Glutamatergic neuron (in vitro differentiated cells): ENCODE data around the gene HTRA2. TPM values are rescaled to one million over a fixed set of nuclear protein-coding genes. Genes with fewer than 3 reads are reported as not detected.

Source experiments
- DNase-seq: peaks from one replicate; pipeline ENCODE4 v3.0.0; 2022
- H3K27ac Mint-ChIP-seq: one replicate; pipeline ENCODE4 v1.8.0; 2020; ENCODE audit warnings: mild to moderate bottlenecking, mixed read lengths, inconsistent platforms; ENCODE audit not compliant: unreplicated experiment
- H3K27me3 Mint-ChIP-seq: one replicate; pipeline ENCODE4 v1.8.0; 2020; ENCODE audit warnings: mild to moderate bottlenecking, moderate library complexity, mixed read lengths, inconsistent platforms; ENCODE audit not compliant: unreplicated experiment
- H3K36me3 Mint-ChIP-seq: one replicate; pipeline ENCODE4 v1.8.0; 2020; ENCODE audit warnings: mild to moderate bottlenecking, mixed read lengths, inconsistent platforms; ENCODE audit not compliant: unreplicated experiment
- H3K4me1 Mint-ChIP-seq: one replicate; pipeline ENCODE4 v1.8.0; 2020; ENCODE audit warnings: mild to moderate bottlenecking, low read depth, mixed read lengths, inconsistent platforms; ENCODE audit not compliant: unreplicated experiment
- H3K4me3 Mint-ChIP-seq: one replicate; pipeline ENCODE4 v1.8.0; 2020; ENCODE audit warnings: mild to moderate bottlenecking, mixed read lengths, inconsistent platforms; ENCODE audit not compliant: unreplicated experiment
- H3K9me3 Mint-ChIP-seq: one replicate; pipeline ENCODE4 v1.8.0; 2020; ENCODE audit warnings: mild to moderate bottlenecking, moderate library complexity, mixed read lengths, inconsistent platforms; ENCODE audit not compliant: unreplicated experiment
- total RNA-seq: library from RNA; stranded (reverse); fragmentation: NEBNext Ultra II Directional; extraction: Animal tissue kit (Norgen Biotek cat#: 25700); gene quantifications from one replicate; pipeline ENCODE4 v1.2.1, GENCODE V29; 2021; ENCODE audit not compliant: unreplicated experiment
- TF ChIP-seq, protein P1 (sequence below): fragments of 200-600 bp; sonication (generic); IDR thresholded peaks from one replicate; pipeline ENCODE4 v1.5.0; 2021; ENCODE audit not compliant: partially characterized antibody, unreplicated experiment

The HTRA2 gene
- total RNA-seq, 1 donor from 2014 or later = 46.7 TPM

GRCh38 chr2:74553892-74554819 lies 24.4 kb downstream of the HTRA2 start, which contains the start of the genes DOK1 and LOXL3:
Gene DOK1 (plus strand): TSS chr2:74554720. CDS start chr2:74554755, 35 bp downstream.
Gene LOXL3 (minus strand): TSS chr2:74553942. CDS start chr2:74552634, 1,308 bp downstream.
- Mint-ChIP-seq H3K36me3 (peaks cover 9% of the 10 kb centered on the region), H3K4me1 (peaks cover 28% of the 10 kb centered on the region), H3K27ac (peak within 1 kb of the TSS; percentile 91), H3K27me3 (peaks cover 35% of the 10 kb centered on the region), H3K4me3 (peak within 1 kb of the TSS; percentile 99), H3K9me3 (peaks cover 13% of the 10 kb centered on the region)
- peak; percentile 89 for DNase-seq
- TF ChIP-seq, protein P1, sequence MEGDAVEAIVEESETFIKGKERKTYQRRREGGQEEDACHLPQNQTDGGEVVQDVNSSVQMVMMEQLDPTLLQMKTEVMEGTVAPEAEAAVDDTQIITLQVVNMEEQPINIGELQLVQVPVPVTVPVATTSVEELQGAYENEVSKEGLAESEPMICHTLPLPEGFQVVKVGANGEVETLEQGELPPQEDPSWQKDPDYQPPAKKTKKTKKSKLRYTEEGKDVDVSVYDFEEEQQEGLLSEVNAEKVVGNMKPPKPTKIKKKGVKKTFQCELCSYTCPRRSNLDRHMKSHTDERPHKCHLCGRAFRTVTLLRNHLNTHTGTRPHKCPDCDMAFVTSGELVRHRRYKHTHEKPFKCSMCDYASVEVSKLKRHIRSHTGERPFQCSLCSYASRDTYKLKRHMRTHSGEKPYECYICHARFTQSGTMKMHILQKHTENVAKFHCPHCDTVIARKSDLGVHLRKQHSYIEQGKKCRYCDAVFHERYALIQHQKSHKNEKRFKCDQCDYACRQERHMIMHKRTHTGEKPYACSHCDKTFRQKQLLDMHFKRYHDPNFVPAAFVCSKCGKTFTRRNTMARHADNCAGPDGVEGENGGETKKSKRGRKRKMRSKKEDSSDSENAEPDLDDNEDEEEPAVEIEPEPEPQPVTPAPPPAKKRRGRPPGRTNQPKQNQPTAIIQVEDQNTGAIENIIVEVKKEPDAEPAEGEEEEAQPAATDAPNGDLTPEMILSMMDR = no peak

- peaks cover 32% of the 10 kb centered on the region for H3K27me3 Mint-ChIP-seq
- TF ChIP-seq, protein P1 = no peak
- peak overlapping the region; percentile 92 for H3K4me3 Mint-ChIP-seq
- peaks cover 14% of the 10 kb centered on the region for H3K9me3 Mint-ChIP-seq
- H3K4me1 Mint-ChIP-seq = peaks cover 24% of the 10 kb centered on the region
- peak; percentile 63 for DNase-seq
- no peak overlapping the region for H3K27ac Mint-ChIP-seq
- peaks cover 9% of the 10 kb centered on the region for H3K36me3 Mint-ChIP-seq
These were observed 25.2 kb downstream of the HTRA2 start for GRCh38 chr2:74554820-74555531.

- peaks cover 17% of the 10 kb centered on the region for H3K4me1 Mint-ChIP-seq
- H3K9me3 Mint-ChIP-seq = peaks cover 14% of the 10 kb centered on the region
- no peak overlapping the region for H3K27ac Mint-ChIP-seq
- peaks cover 28% of the 10 kb centered on the region for H3K27me3 Mint-ChIP-seq
- peak overlapping the region; percentile 92 for H3K4me3 Mint-ChIP-seq
- H3K36me3 Mint-ChIP-seq = peaks cover 9% of the 10 kb centered on the region
- DNase-seq = no peak
- TF ChIP-seq, protein P1 = no peak
These were observed 25.9 kb downstream of the HTRA2 start for GRCh38 chr2:74555610-74556103.

DNA sequence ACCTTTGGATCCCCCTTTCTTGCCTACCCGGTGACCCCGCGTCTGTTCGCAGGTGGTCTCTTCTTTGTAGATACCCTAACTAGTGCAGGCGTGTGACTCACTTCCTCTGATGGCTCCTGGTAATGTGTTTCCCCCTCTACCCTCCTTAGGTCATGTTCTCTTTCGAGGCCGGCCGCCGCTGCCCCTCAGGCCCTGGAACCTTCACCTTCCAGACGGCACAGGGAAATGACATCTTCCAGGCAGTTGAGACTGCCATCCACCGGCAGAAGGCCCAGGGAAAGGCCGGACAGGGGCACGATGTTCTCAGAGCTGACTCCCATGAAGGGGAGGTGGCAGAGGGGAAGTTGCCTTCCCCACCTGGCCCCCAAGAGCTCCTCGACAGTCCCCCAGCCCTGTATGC lies 26.4 kb downstream of the HTRA2 start:
- Mint-ChIP-seq H3K36me3 (peaks cover 9% of the 10 kb centered on the region), H3K4me1 (peaks cover 14% of the 10 kb centered on the region), H3K4me3 (no peak overlapping the region), H3K27me3 (peaks cover 26% of the 10 kb centered on the region), H3K9me3 (peaks cover 14% of the 10 kb centered on the region), H3K27ac (no peak overlapping the region)
- TF ChIP-seq, protein P1 = no peak
- no peak for DNase-seq
